ENCODE data around the gene CNKSR1. TPM values are rescaled to one million over a fixed set of nuclear protein-coding genes. Genes with fewer than 3 reads are reported as not detected.

Gene CNKSR1
- polyA plus RNA-seq, 3 donors = 1.4 TPM; not detected in 2

DNA sequence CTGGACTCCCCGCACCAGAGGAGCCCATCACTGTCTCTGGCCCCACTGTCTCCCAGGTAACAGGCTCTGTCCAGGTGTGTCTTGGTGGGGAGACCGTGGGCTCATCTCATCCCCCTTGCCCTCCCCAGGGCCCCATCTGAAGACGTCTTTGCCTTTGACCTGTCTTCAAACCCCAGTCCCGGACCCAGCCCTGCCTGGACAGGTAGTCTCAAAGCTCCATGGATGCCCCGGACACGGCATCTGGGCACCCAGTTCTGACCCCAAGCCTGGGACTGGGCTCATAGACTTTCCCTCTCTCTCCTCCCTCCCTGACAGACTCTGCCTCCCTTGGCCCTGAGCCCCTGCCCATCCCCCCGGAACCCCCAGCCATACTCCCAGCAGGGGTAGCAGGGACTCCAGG is 6.8 kb downstream of the CNKSR1 start:
- H3K9ac ChIP-seq (ENCODE audit: insufficient read depth, low read length, poor library complexity, severe bottlenecking) = no peak overlapping the region
- H4K20me1 ChIP-seq (ENCODE audit: insufficient read depth, low read length) = no peaks in the 10 kb centered on the region
- H3K4me2 ChIP-seq (replicated peaks; ENCODE audit: extremely low read depth, low read length, poor library complexity, severe bottlenecking) = no peak overlapping the region
- H3K79me2 ChIP-seq (ENCODE audit: insufficient read depth, low read length) = no peaks in the 10 kb centered on the region
- intact Hi-C loops (cut with micrococcal nuclease) = no loop called here
- no peaks in the 10 kb centered on the region for H3K27me3 Mint-ChIP-seq (ENCODE audit: low read depth in 3 of 3)
- no peaks in the 10 kb centered on the region for H3K9me3 ChIP-seq (replicated peaks in 1 of 2; ENCODE audit: control insufficient read depth in 1 of 2, insufficient read depth in 1 of 2, low read length in 2 of 2)
- no peaks in the 10 kb centered on the region for H3K4me1 Mint-ChIP-seq
- H3K4me3 Mint-ChIP-seq = no peak overlapping the region
- H3K9me3 Mint-ChIP-seq = no peaks in the 10 kb centered on the region
- TF ChIP-seq, protein P1, sequence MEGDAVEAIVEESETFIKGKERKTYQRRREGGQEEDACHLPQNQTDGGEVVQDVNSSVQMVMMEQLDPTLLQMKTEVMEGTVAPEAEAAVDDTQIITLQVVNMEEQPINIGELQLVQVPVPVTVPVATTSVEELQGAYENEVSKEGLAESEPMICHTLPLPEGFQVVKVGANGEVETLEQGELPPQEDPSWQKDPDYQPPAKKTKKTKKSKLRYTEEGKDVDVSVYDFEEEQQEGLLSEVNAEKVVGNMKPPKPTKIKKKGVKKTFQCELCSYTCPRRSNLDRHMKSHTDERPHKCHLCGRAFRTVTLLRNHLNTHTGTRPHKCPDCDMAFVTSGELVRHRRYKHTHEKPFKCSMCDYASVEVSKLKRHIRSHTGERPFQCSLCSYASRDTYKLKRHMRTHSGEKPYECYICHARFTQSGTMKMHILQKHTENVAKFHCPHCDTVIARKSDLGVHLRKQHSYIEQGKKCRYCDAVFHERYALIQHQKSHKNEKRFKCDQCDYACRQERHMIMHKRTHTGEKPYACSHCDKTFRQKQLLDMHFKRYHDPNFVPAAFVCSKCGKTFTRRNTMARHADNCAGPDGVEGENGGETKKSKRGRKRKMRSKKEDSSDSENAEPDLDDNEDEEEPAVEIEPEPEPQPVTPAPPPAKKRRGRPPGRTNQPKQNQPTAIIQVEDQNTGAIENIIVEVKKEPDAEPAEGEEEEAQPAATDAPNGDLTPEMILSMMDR (IDR thresholded peaks at IDR 0.05) = no peak
- no peaks in the 10 kb centered on the region for H3K36me3 ChIP-seq (replicated peaks in 1 of 2; ENCODE audit: control insufficient read depth in 1 of 2, insufficient read depth in 2 of 2, low read length in 2 of 2)
- WGBS (ENCODE audit: insufficient coverage) = 99% methylated on average over 5 of the region's 7 CpGs
- H3K36me3 Mint-ChIP-seq = no peaks in the 10 kb centered on the region
- no peak overlapping the region for H3K27ac Mint-ChIP-seq
- no peak for DNase-seq
- no peak overlapping the region for H3K27ac ChIP-seq (ENCODE audit: low read depth in 1 of 2, low read length in 2 of 2)
- H3K4me1 ChIP-seq (ENCODE audit: control insufficient read depth in 1 of 2, insufficient read depth in 2 of 2, low read length in 2 of 2) = no peaks in the 10 kb centered on the region
- no peaks in the 10 kb centered on the region for H3K27me3 ChIP-seq (ENCODE audit: control insufficient read depth in 2 of 2, insufficient read depth in 2 of 2, low read length in 2 of 2)
- H3K4me3 ChIP-seq (replicated peaks in 1 of 3; ENCODE audit: low read depth in 2 of 3, low read length in 3 of 3) = no peak overlapping the region
- no peak overlapping the region for H2AFZ ChIP-seq (ENCODE audit: insufficient read depth, low read depth, low read length, poor library complexity, severe bottlenecking)

DNA sequence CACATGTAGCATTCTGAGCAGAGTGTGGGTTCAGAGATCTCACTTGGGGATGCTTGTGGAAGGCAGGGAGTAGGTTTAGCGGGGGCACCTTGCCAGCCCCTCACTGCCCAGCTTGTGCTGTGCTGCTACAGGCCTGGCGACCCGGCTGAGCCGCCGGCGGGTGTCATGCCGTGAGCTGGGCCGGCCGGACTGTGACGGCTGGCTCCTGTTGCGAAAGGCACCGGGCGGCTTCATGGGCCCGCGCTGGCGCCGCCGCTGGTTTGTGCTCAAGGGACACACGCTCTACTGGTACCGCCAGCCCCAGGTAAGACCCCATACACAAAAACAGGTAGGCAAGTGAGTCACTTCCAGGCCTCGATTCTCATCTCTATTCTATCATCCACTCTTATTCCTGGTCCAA is 7.6 kb downstream of the CNKSR1 start:
- Histone ChIP-seq H3K9me3 (replicated peaks in 1 of 2; ENCODE audit: control insufficient read depth in 1 of 2, insufficient read depth in 1 of 2, low read length in 2 of 2) (no peaks in the 10 kb centered on the region), H3K4me2 (replicated peaks; ENCODE audit: extremely low read depth, low read length, poor library complexity, severe bottlenecking) (no peak overlapping the region), H3K4me1 (ENCODE audit: control insufficient read depth in 1 of 2, insufficient read depth in 2 of 2, low read length in 2 of 2) (no peaks in the 10 kb centered on the region), H2AFZ (ENCODE audit: insufficient read depth, low read depth, low read length, poor library complexity, severe bottlenecking) (no peak overlapping the region), H3K36me3 (replicated peaks in 1 of 2; ENCODE audit: control insufficient read depth in 1 of 2, insufficient read depth in 2 of 2, low read length in 2 of 2) (no peaks in the 10 kb centered on the region), H3K27ac (ENCODE audit: low read depth in 1 of 2, low read length in 2 of 2) (no peak overlapping the region), H3K4me3 (replicated peaks in 1 of 3; ENCODE audit: low read depth in 2 of 3, low read length in 3 of 3) (no peak overlapping the region), H3K9ac (ENCODE audit: insufficient read depth, low read length, poor library complexity, severe bottlenecking) (no peak overlapping the region), H3K27me3 (ENCODE audit: control insufficient read depth in 2 of 2, insufficient read depth in 2 of 2, low read length in 2 of 2) (no peaks in the 10 kb centered on the region), H3K79me2 (ENCODE audit: insufficient read depth, low read length) (no peaks in the 10 kb centered on the region), H4K20me1 (ENCODE audit: insufficient read depth, low read length) (no peaks in the 10 kb centered on the region)
- no peaks in the 10 kb centered on the region for H3K36me3 Mint-ChIP-seq
- TF ChIP-seq, protein P1 (IDR thresholded peaks at IDR 0.05) = no peak
- no peaks in the 10 kb centered on the region for H3K9me3 Mint-ChIP-seq
- H3K4me3 Mint-ChIP-seq = no peak overlapping the region
- WGBS (ENCODE audit: insufficient coverage) = 94% methylated on average over 12 of the region's 21 CpGs
- no peaks in the 10 kb centered on the region for H3K4me1 Mint-ChIP-seq
- no peak for DNase-seq
- H3K27ac Mint-ChIP-seq = no peak overlapping the region
- intact Hi-C loops (cut with micrococcal nuclease) = no loop called here
- no peaks in the 10 kb centered on the region for H3K27me3 Mint-ChIP-seq (ENCODE audit: low read depth in 3 of 3)

Measured in CD14-positive monocyte (primary cell).